Stimulated activated CD4-positive, alpha-beta T cell treated with anti-CD3 and anti-CD28 coated beads, TNF-alpha, amount 100 ng/mL, for 4 hours (primary cell): ENCODE results near the gene NRN1.
"Not testable (repeated sequence)": the region's sequence is repeated elsewhere in the genome, so short reads cannot be mapped to it uniquely, and the experiment has no call there.

Experiments used
- DNase-seq, 3 experiments: peaks; one replicate each; pipeline ENCODE4 v3.0.0-alpha.2; 2020; ENCODE audit warnings: low read depth in 3 of 3

NRN1 gene

DNA sequence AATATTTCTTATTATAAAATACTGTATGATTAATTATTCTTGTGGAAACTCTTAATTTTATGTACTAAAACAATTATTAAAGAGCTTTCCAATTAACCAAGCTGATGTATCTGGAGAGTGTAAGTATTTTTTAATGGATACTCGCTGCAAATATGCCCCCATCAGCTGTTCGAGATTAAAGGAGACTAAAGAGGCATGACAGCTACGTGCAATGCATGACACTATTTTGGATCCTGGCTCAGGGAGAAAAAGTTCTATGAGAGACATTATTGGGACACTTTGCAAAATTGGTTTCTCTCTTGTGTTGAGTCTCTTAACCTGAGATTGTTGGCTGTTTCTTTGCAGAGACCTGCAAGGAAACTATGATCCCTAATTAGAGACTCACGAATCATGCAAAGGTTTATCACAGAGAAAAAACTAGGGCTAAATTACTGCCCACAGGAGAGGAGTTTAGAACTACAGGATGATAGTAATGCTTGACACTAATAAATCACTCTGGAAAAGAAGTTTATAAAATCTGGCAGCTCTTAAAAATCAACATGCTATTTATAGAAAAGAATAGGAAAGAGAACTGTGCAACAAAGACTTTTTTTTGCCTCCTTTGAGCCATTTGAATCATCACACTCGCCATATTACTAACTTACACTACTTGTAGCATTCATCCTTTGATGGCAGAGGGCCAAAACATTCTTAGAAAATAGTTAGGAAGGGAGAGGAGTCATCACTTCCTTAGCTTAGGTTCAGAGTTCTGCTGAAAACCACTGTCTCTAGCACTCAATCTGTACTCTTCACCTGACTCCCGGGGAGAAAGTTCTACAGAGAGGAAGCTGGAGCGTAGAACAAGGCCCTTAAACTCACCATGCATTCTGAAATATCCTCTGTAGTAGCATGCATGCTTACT is 25.3 kb downstream of the NRN1 start:
- no peak for DNase-seq

- no peak for DNase-seq
These were observed 26.9 kb downstream of the NRN1 start for GRCh38 chr6:5979650-5980420.

- DNase-seq: no peak
These were observed 29.9 kb downstream of the NRN1 start for GRCh38 chr6:5976811-5977210.

- no peak for DNase-seq
These were observed 37.6 kb downstream of the NRN1 start for GRCh38 chr6:5968817-5969734.

DNA sequence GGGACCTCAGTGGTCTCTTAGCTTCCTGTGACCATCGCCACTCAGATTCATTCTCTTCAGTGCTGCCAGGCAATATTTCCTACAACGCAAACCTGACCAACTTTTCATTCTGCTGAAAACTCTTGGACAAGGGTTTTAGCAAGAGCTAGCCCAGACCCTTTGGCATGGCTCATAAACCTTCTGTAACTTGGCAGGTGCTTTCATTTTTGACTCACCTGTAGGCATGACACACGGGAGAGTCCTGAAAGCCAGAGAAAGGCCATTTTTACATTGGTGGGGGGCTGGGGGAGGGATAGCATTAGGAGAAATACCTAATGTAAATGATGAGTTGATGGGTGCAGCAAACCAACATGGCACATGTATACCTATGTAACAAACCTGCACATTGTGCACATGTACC is 38.7 kb downstream of the NRN1 start:
- not testable (repeated sequence) for DNase-seq

- DNase-seq: no peak
These were observed 39.1 kb downstream of the NRN1 start for GRCh38 chr6:5967594-5967993.

DNA sequence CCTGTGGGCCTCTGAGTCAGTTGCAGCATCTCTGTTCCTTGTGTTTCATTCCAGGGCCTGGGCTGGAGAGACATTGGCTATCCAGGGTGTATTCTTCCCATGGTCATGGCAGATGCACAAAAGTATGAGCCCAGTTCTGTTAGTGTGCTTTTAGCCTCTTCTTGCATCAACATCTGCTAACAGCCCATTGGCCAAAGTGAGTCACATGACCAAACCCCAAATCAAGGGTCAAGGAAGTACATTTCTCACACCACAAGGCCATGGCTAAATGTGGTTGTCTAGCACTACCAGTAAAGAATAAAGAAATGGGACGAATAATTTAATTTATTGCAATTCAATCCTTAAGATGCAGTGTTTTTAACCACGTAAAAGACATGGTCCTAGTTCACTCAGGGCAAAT is 43.9 kb downstream of the NRN1 start:
- no peak for DNase-seq

- no peak for DNase-seq
These were observed 44.9 kb downstream of the NRN1 start for GRCh38 chr6:5961836-5962235.

- no peak for DNase-seq
These were observed 46.3 kb downstream of the NRN1 start for GRCh38 chr6:5960456-5960855.

DNA sequence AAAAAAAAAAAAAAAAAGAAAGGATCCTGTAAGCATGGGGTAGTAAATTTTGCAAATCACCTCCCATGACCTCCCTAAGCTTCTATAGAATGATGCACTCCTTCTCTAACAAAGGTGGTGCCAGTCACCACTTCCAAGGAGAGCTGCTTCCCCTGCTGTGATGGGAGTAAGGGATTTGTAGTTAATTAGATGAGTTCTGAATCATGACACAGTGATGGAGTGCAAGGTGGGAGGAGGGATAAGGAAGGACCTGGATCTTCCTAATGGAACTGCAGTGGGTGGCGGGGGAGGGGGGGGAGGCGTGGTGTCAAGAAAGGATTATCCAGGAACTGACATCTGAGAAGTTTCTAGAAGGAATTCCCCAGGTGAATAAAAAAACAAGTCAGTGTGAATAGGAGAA is 47.8 kb downstream of the NRN1 start:
- DNase-seq: no peak

DNA sequence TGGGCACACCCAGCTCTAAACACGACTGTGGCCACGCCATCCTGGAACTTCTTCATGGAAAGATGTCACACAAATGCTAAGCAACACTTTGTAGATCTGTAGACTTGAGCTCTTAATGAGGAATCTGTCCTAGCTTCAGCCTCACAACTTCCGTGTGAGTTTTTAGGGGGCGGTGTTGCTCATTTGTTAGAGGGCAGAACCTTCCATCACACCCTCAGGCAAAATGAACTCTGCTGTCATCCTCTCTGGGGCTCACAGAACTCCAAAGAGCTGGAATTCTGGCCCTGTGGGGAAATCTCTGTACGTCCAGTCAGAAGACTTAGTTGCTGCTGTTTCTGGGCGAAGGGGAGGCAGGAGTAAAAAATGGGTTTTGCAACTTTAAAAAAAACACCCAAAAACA is 49.8 kb downstream of the NRN1 start:
- DNase-seq: no peak

- DNase-seq: no peak
These were observed 56.4 kb downstream of the NRN1 start for GRCh38 chr6:5950361-5950785.
